ENCODE data around the gene NSUN4. TPM values are rescaled to one million over a fixed set of nuclear protein-coding genes. Genes with fewer than 3 reads are reported as not detected.
A peak's percentile ranks its signal among the peaks of the same experiment; 100 is the strongest.

Gene NSUN4
- polyA plus RNA-seq, 3 donors: 8.5 to 12.8 (median 10.4) TPM

DNA sequence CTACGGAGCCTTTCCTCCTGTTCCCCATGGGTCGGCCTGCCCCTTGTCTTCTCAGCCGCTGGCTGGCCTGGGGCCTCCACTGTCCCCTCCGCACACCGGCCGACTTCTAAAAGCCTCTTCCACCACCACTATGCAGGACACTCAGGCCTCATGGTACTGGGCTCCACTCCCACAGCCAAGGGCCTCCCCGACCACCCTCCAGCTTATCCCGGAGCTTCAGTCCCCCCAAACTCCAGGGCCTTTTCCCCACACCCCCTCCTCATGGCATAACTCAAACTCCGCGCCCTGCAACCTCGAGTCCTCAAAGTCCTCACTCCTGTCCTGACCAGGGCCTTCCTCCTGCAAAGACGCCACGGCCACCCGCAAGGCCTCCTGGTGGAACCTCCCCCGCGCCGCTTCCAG is 39.2 kb upstream of the NSUN4 start:
- H3K27me3 Mint-ChIP-seq (ENCODE audit: low read depth in 3 of 3): peaks cover 0 to 2% (median 0%) of the 10 kb centered on the region in 3 donors
- no peak for DNase-seq
- intact Hi-C loops (cut with micrococcal nuclease): loop anchor here in 1 of 2 donors (5.0 kb wide), 2 partner anchors 41 to 54 kb away; partner anchors contain the start of genes NSUN4 and RAD54L
- peak overlapping the region; percentile 51 to 99 (median 95) for H3K27ac Mint-ChIP-seq
- Histone ChIP-seq H3K4me1 (ENCODE audit: control insufficient read depth in 1 of 2, insufficient read depth in 2 of 2, low read length in 2 of 2) (peaks cover 27 to 35% of the 10 kb centered on the region in 2 donors), H3K36me3 (replicated peaks in 1 of 2; ENCODE audit: control insufficient read depth in 1 of 2, insufficient read depth in 2 of 2, low read length in 2 of 2) (peaks cover 17 to 23% of the 10 kb centered on the region in 2 donors), H3K9ac (ENCODE audit: insufficient read depth, low read length, poor library complexity, severe bottlenecking) (peak overlapping the region; percentile 97), H3K27ac (ENCODE audit: low read depth in 1 of 2, low read length in 2 of 2) (peak overlapping the region; percentile 88 to 94), H3K27me3 (ENCODE audit: control insufficient read depth in 2 of 2, insufficient read depth in 2 of 2, low read length in 2 of 2) (no peaks in the 10 kb centered on the region), H3K79me2 (ENCODE audit: insufficient read depth, low read length) (peaks cover 85% of the 10 kb centered on the region), H3K9me3 (replicated peaks in 1 of 2; ENCODE audit: control insufficient read depth in 1 of 2, insufficient read depth in 1 of 2, low read length in 2 of 2) (no peaks in the 10 kb centered on the region), H4K20me1 (ENCODE audit: insufficient read depth, low read length) (peaks cover 33% of the 10 kb centered on the region), H2AFZ (ENCODE audit: insufficient read depth, low read depth, low read length, poor library complexity, severe bottlenecking) (peak overlapping the region; percentile 95), H3K4me3 (replicated peaks in 1 of 3; ENCODE audit: low read depth in 2 of 3, low read length in 3 of 3) (peak overlapping the region; percentile 91 to 99 (median 97)), H3K4me2 (replicated peaks; ENCODE audit: extremely low read depth, low read length, poor library complexity, severe bottlenecking) (peak overlapping the region; percentile 99)
- peaks cover 17 to 26% of the 10 kb centered on the region in 2 donors for H3K36me3 Mint-ChIP-seq
- 21% methylated on average over 10 of the region's 17 CpGs for WGBS (ENCODE audit: insufficient coverage)
- H3K4me3 Mint-ChIP-seq: peak overlapping the region; percentile 97 to 99
- H3K4me1 Mint-ChIP-seq: peaks cover 34% of the 10 kb centered on the region
- TF ChIP-seq, protein P1, sequence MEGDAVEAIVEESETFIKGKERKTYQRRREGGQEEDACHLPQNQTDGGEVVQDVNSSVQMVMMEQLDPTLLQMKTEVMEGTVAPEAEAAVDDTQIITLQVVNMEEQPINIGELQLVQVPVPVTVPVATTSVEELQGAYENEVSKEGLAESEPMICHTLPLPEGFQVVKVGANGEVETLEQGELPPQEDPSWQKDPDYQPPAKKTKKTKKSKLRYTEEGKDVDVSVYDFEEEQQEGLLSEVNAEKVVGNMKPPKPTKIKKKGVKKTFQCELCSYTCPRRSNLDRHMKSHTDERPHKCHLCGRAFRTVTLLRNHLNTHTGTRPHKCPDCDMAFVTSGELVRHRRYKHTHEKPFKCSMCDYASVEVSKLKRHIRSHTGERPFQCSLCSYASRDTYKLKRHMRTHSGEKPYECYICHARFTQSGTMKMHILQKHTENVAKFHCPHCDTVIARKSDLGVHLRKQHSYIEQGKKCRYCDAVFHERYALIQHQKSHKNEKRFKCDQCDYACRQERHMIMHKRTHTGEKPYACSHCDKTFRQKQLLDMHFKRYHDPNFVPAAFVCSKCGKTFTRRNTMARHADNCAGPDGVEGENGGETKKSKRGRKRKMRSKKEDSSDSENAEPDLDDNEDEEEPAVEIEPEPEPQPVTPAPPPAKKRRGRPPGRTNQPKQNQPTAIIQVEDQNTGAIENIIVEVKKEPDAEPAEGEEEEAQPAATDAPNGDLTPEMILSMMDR (IDR thresholded peaks at IDR 0.05): no peak
- H3K9me3 Mint-ChIP-seq: no peaks in the 10 kb centered on the region

DNA sequence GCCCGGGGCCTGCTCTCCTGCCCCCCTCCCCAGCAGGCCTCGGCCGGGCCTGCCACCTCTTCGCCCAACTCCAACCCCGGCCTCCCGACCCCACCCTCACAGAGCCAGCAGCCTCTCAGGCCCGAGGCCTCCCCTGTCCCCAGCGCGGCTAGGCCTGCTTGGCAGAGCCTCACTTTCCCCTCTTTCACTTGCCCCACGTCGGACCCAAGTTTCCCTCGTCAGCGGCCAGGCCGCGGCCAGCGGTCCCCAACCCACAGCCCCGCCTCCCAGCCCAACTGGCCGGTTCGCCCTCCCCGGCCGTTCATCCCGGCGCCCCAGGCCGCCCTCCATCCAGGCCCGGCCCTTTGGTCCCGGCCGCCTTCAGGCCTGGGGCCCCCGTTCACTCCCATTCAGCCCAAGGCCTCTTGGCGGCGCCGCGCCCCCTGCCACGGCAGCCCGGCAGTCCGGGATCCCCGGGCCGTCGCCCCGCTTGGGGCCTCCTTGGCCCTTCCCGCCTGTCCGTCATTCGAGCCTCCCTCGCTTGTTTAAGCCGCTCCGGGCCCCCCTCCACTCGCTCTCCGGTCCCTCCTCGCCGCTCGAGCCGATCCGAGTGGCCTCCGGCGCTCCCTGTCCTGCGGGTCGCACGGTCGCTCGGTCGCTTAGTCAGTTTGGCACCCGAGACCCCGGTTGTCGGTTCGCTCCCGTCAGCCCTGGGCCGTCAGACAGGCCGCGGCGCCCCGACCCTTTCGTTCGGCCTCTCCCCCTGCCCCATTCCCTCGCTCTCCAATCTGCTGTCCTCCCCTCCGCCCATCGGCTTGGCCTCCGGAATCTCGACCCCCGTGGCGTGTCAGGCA is 38.6 kb upstream of the NSUN4 start:
- Histone ChIP-seq H3K4me3 (replicated peaks in 1 of 3; ENCODE audit: low read depth in 2 of 3, low read length in 3 of 3) (peak overlapping the region; percentile 91 to 99 (median 97)), H3K9me3 (replicated peaks in 1 of 2; ENCODE audit: control insufficient read depth in 1 of 2, insufficient read depth in 1 of 2, low read length in 2 of 2) (no peaks in the 10 kb centered on the region), H4K20me1 (ENCODE audit: insufficient read depth, low read length) (peaks cover 38% of the 10 kb centered on the region), H3K27me3 (ENCODE audit: control insufficient read depth in 2 of 2, insufficient read depth in 2 of 2, low read length in 2 of 2) (no peaks in the 10 kb centered on the region), H3K4me1 (ENCODE audit: control insufficient read depth in 1 of 2, insufficient read depth in 2 of 2, low read length in 2 of 2) (peaks cover 27 to 40% of the 10 kb centered on the region in 2 donors), H2AFZ (ENCODE audit: insufficient read depth, low read depth, low read length, poor library complexity, severe bottlenecking) (peak overlapping the region; percentile 95), H3K27ac (ENCODE audit: low read depth in 1 of 2, low read length in 2 of 2) (peak overlapping the region; percentile 88 to 94), H3K36me3 (replicated peaks in 1 of 2; ENCODE audit: control insufficient read depth in 1 of 2, insufficient read depth in 2 of 2, low read length in 2 of 2) (peaks cover 10 to 17% of the 10 kb centered on the region in 2 donors), H3K9ac (ENCODE audit: insufficient read depth, low read length, poor library complexity, severe bottlenecking) (peak overlapping the region; percentile 97), H3K79me2 (ENCODE audit: insufficient read depth, low read length) (peaks cover 91% of the 10 kb centered on the region), H3K4me2 (replicated peaks; ENCODE audit: extremely low read depth, low read length, poor library complexity, severe bottlenecking) (peak overlapping the region; percentile 99)
- peak; percentile 23 to 47 (median 32) for DNase-seq
- peak overlapping the region; percentile 94 to 99 (median 95) for H3K27ac Mint-ChIP-seq
- no peaks in the 10 kb centered on the region for H3K9me3 Mint-ChIP-seq
- H3K36me3 Mint-ChIP-seq: peaks cover 11 to 25% of the 10 kb centered on the region in 2 donors
- TF ChIP-seq, protein P1 (IDR thresholded peaks at IDR 0.05): no peak
- peaks cover 0 to 2% (median 0%) of the 10 kb centered on the region in 3 donors for H3K27me3 Mint-ChIP-seq (ENCODE audit: low read depth in 3 of 3)
- intact Hi-C loops (cut with micrococcal nuclease): loop anchor here (2.0 to 5.0 kb wide), 3 partner anchors 40 to 55 kb away; partner anchors contain the start of genes RAD54L (in 2 of the 2) and NSUN4 (in 1 of the 2)
- H3K4me1 Mint-ChIP-seq: peaks cover 37% of the 10 kb centered on the region
- H3K4me3 Mint-ChIP-seq: peak overlapping the region; percentile 97 to 99
- WGBS (ENCODE audit: insufficient coverage): under 1% methylated on average over 79 of the region's 79 CpGs
